ENCODE data around the gene ECHS1.

DNA sequence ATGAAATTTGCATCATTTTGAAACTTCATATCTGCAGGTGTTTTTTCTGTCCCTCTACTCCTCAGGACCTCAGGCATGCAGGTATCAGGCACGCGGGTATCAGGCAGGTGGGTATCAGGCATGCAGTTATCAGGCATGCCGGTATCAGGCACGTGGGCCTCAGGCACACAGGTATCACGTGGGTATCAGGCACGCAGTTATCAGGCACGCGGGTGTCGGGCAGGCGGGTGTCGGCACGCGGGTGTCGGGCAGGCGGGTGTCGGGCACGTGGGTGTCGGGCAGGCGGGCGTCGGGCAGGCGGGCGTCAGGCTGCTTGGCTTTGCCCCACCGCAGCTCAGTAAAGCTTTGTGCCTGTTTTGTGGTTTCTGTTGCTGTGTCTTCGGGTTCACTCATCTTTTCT lies 42.6 kb upstream of the ECHS1 start:
- TF ChIP-seq, protein P1, sequence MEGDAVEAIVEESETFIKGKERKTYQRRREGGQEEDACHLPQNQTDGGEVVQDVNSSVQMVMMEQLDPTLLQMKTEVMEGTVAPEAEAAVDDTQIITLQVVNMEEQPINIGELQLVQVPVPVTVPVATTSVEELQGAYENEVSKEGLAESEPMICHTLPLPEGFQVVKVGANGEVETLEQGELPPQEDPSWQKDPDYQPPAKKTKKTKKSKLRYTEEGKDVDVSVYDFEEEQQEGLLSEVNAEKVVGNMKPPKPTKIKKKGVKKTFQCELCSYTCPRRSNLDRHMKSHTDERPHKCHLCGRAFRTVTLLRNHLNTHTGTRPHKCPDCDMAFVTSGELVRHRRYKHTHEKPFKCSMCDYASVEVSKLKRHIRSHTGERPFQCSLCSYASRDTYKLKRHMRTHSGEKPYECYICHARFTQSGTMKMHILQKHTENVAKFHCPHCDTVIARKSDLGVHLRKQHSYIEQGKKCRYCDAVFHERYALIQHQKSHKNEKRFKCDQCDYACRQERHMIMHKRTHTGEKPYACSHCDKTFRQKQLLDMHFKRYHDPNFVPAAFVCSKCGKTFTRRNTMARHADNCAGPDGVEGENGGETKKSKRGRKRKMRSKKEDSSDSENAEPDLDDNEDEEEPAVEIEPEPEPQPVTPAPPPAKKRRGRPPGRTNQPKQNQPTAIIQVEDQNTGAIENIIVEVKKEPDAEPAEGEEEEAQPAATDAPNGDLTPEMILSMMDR (IDR thresholded peaks at IDR 0.05; ENCODE audit: low read length), result no peak
- TF ChIP-seq EZH2 (IDR thresholded peaks at IDR 0.05; ENCODE audit: borderline replicate concordance, low read length), result no peak
